Peyer's patch (tissue), 4 donors: ENCODE data around the gene ACTN3. TPM values are rescaled to one million over a fixed set of nuclear protein-coding genes. Genes with fewer than 3 reads are reported as not detected.

Experiments
- DNase-seq, 3 donors: peaks; one replicate each; pipeline ENCODE4 v3.0.0-alpha.2; 2017 to 2019
- H3K27ac ChIP-seq, 4 donors: fragments of 200-600 bp; sonication (generic); one replicate each; pipeline ENCODE4 v1.5.1; 2016 to 2019
- H3K27me3 ChIP-seq, 2 donors: fragments of 200-600 bp; sonication (generic); one replicate each; pipeline ENCODE4 v1.5.1; 2019
- H3K36me3 ChIP-seq, 3 donors: fragments of 200-600 bp; sonication (generic); one replicate each; pipeline ENCODE4 v1.5.1; 2016 to 2019
- H3K4me1 ChIP-seq, 4 donors: fragments of 200-600 bp; sonication (generic); one replicate each; pipeline ENCODE4 v1.5.1; 2016 to 2019
- H3K4me3 ChIP-seq, 4 donors: fragments of 200-600 bp; sonication (generic); 1 replicate in 3 of 4; 2 replicates in 1 of 4; pipeline ENCODE4 v1.5.1; 2016 to 2019; ENCODE audit warnings: mild to moderate bottlenecking in 1 of 4
- H3K9me3 ChIP-seq, 4 donors: fragments of 200-600 bp; sonication (generic); one replicate each; pipeline ENCODE4 v1.5.1; 2016 to 2019; ENCODE audit warnings: mild to moderate bottlenecking in 1 of 4
- CTCF ChIP-seq, 6 experiments: fragments of 450-650 bp in 4 of 6; fragments of 200-600 bp in 2 of 6; sonication (generic) in 1 of 6; IDR thresholded peaks; one replicate each; pipeline ENCODE4 v1.5.1; 2017 to 2019; ENCODE audit warnings: antibody characterized with exemption in 6 of 6, mild to moderate bottlenecking in 3 of 6, moderate library complexity in 1 of 6
- POLR2A ChIP-seq, 2 donors: fragments of 450-650 bp; IDR thresholded peaks; one replicate each; pipeline ENCODE4 v1.5.1; 2017; ENCODE audit warnings: antibody characterized with exemption in 2 of 2, mild to moderate bottlenecking in 2 of 2, moderate library complexity in 2 of 2
- total RNA-seq, 4 donors: library from RNA; depleted of rRNA; stranded (reverse); fragments of >200 nt; gene quantifications; one replicate each; pipeline ENCODE4 v1.1.0, GENCODE V29; 2016

Gene ACTN3
- total RNA-seq, 4 donors from 2014 or later, result not detected

- peak; percentile 93 to 98 (median 97) for DNase-seq
- peaks cover 0 to 18% (median 0%) of the 10 kb centered on the region in 3 donors for H3K36me3 ChIP-seq
- H3K9me3 ChIP-seq, result no peaks in the 10 kb centered on the region
- H3K4me3 ChIP-seq, result peak within 1 kb of the TSS; percentile 67 to 93 (median 86)
- H3K27me3 ChIP-seq, result no peaks in the 10 kb centered on the region
- TF ChIP-seq POLR2A (IDR thresholded peaks at IDR 0.05) (peak; percentile 65), CTCF (IDR thresholded peaks at IDR 0.05) (peak in 2 of 6 experiments; percentile 2 to 8)
- peaks cover 0 to 30% (median 4%) of the 10 kb centered on the region in 4 donors for H3K4me1 ChIP-seq
- peak within 1 kb of the TSS; percentile 68 to 88 (median 80) for H3K27ac ChIP-seq
Measured at GRCh38 chr11:66545701-66546367, 869 bp upstream of the ACTN3 start, which contains the start of gene ZDHHC24. TSS of gene ZDHHC24 (minus strand) at chr11:66546048. CDS start at chr11:66546003, 45 bp downstream.

GRCh38 chr11:66546966-66547661, 411 bp downstream of the ACTN3 start:
- peak overlapping the region in 1 of 4 donors; percentile 88 for H3K27ac ChIP-seq
- peaks cover 0 to 30% (median 4%) of the 10 kb centered on the region in 4 donors for H3K4me1 ChIP-seq
- DNase-seq, result no peak
- TF ChIP-seq CTCF (IDR thresholded peaks at IDR 0.05) (no peak), POLR2A (IDR thresholded peaks at IDR 0.05) (no peak)
- H3K36me3 ChIP-seq, result peaks cover 0 to 13% (median 0%) of the 10 kb centered on the region in 3 donors
- no peaks in the 10 kb centered on the region for H3K27me3 ChIP-seq
- no peaks in the 10 kb centered on the region for H3K9me3 ChIP-seq
- peak overlapping the region; percentile 67 to 93 (median 86) for H3K4me3 ChIP-seq

- no peak overlapping the region for H3K27ac ChIP-seq
Measured at GRCh38 chr11:66547662-66548009, 933 bp downstream of the ACTN3 start.

GRCh38 chr11:66548041-66548440, 1.3 kb downstream of the ACTN3 start:
- no peak for DNase-seq

More at GRCh38 chr11:66547662-66548009, 933 bp downstream of the ACTN3 start:
- TF ChIP-seq CTCF (IDR thresholded peaks at IDR 0.05), result no peak
- TF ChIP-seq POLR2A (IDR thresholded peaks at IDR 0.05), result no peak
- DNase-seq, result no peak
- H3K36me3 ChIP-seq, result peaks cover 0 to 8% (median 0%) of the 10 kb centered on the region in 3 donors
- no peaks in the 10 kb centered on the region for H3K9me3 ChIP-seq
- no peaks in the 10 kb centered on the region for H3K27me3 ChIP-seq
- no peak overlapping the region for H3K4me3 ChIP-seq
- peaks cover 0 to 30% (median 4%) of the 10 kb centered on the region in 4 donors for H3K4me1 ChIP-seq

More at GRCh38 chr11:66548041-66548440, 1.3 kb downstream of the ACTN3 start:
- no peak for TF ChIP-seq CTCF (IDR thresholded peaks at IDR 0.05)
- no peak for TF ChIP-seq POLR2A (IDR thresholded peaks at IDR 0.05)
- peaks cover 0 to 27% (median 4%) of the 10 kb centered on the region in 4 donors for H3K4me1 ChIP-seq
- H3K36me3 ChIP-seq, result peaks cover 0 to 4% (median 0%) of the 10 kb centered on the region in 3 donors
- no peaks in the 10 kb centered on the region for H3K27me3 ChIP-seq
- H3K4me3 ChIP-seq, result no peak overlapping the region
- no peak overlapping the region for H3K27ac ChIP-seq
- H3K9me3 ChIP-seq, result no peaks in the 10 kb centered on the region
